ENCODE results near the gene GRM7. TPM values are rescaled to one million over a fixed set of nuclear protein-coding genes. Genes with fewer than 3 reads are reported as not detected.

GRM7 gene
- total and polyA plus RNA-seq, 2 experiments from 2014 or later, result 0.40 TPM; not detected in 1

DNA sequence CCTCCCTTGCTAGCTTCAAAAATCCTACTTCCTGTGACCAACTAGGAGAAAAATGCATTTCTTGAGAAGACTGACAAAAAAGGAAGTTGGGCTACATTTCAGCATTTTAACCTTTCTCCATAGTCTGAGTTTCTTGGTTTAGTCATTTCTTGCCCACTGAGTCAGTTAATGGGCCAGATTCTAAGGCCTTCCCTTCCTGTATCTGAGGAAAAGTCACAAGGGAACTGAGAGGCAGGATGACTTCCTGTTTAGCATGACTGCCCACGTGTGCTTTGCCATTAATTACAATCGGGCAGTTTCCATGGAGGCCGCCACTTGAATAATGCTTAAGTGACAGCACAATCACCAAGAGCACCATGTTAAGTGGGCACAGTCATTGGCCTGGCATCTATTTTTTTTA lies 846.3 kb downstream of the GRM7 start:
- Histone ChIP-seq H3K36me3 (ENCODE audit: insufficient read depth) (no peaks in the 10 kb centered on the region), H2AFZ (peak overlapping the region; percentile 43; the same call in 1 of the 2 replicates), H3K9me2 (ENCODE audit: insufficient read depth) (peaks cover 16% of the 10 kb centered on the region), H3K27me3 (ENCODE audit: insufficient read depth) (no peaks in the 10 kb centered on the region), H3K4me3 (no peak overlapping the region), H3F3A (replicated peaks; ENCODE audit: low read depth) (no peaks in the 10 kb centered on the region), H3K4me1 (ENCODE audit: insufficient read depth) (no peaks in the 10 kb centered on the region), H4K20me1 (replicated peaks; ENCODE audit: insufficient read depth) (no peaks in the 10 kb centered on the region), H3K4me2 (no peak overlapping the region), H3K79me2 (replicated peaks; ENCODE audit: insufficient read depth) (no peaks in the 10 kb centered on the region), H3K27ac (ENCODE audit: low read depth) (no peak overlapping the region)
- Mint-ChIP-seq H3K9me3 (no peaks in the 10 kb centered on the region), H3K27ac (no peak overlapping the region), H3K36me3 (ENCODE audit: low read depth) (no peaks in the 10 kb centered on the region), H3K27me3 (ENCODE audit: insufficient read depth, low read depth, poor library complexity) (no peaks in the 10 kb centered on the region), H3K4me3 (no peak overlapping the region), H3K4me1 (no peaks in the 10 kb centered on the region)
- no peak for DNase-seq (ENCODE audit: low spot score)
- TF ChIP-seq JUNB (IDR thresholded peaks at IDR 0.05; ENCODE audit: unreplicated experiment), result no peak
- no peak for TF ChIP-seq EZH2 (IDR thresholded peaks at IDR 0.05; ENCODE audit: low read depth, unreplicated experiment)
- TF ChIP-seq, protein P1, sequence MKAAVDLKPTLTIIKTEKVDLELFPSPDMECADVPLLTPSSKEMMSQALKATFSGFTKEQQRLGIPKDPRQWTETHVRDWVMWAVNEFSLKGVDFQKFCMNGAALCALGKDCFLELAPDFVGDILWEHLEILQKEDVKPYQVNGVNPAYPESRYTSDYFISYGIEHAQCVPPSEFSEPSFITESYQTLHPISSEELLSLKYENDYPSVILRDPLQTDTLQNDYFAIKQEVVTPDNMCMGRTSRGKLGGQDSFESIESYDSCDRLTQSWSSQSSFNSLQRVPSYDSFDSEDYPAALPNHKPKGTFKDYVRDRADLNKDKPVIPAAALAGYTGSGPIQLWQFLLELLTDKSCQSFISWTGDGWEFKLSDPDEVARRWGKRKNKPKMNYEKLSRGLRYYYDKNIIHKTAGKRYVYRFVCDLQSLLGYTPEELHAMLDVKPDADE (IDR thresholded peaks at IDR 0.05), result no peak
- no peak for ATAC-seq

DNA sequence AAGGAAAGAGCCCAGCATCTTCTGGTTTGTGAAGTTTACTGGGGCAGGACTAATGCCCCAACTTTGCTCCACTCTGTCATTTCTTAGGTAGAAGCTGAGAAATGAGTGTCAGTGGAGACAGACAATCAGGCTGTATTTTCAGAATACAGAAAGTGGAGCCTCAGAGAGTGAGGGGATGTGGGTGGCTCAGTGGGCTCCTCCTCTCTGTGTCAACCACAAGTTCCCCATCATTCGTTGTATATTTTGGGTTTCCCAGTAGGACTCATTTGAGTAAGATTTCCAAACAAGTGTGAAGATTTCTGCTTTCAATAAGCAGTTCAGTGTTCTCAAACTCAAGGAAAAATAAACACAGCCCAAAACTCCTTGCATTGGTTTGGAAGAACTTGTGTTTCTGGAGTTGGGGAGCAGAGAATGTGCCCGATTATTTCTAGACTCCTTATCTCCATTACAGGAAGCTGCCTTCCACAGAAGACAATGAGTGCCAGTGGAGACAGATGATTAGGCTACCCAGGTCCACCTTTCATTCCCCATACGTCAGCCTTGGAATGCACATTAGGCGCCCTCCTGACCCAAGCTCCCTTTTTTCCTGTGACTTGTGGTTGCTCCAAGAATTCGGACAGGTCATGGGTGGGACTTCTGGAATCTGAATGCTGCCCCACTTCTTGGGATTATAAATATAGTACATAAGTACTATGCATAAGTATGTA lies 848.6 kb downstream of the GRM7 start:
- no peaks in the 10 kb centered on the region for H3K27me3 Mint-ChIP-seq (ENCODE audit: insufficient read depth, low read depth, poor library complexity)
- Histone ChIP-seq H2AFZ (no peak overlapping the region), H3K4me2 (no peak overlapping the region), H3K79me2 (replicated peaks; ENCODE audit: insufficient read depth) (no peaks in the 10 kb centered on the region), H3K27ac (ENCODE audit: low read depth) (no peak overlapping the region), H3K9me2 (ENCODE audit: insufficient read depth) (peaks cover 18% of the 10 kb centered on the region), H3K27me3 (ENCODE audit: insufficient read depth) (no peaks in the 10 kb centered on the region), H4K20me1 (replicated peaks; ENCODE audit: insufficient read depth) (no peaks in the 10 kb centered on the region), H3F3A (replicated peaks; ENCODE audit: low read depth) (no peaks in the 10 kb centered on the region), H3K4me3 (no peak overlapping the region), H3K4me1 (ENCODE audit: insufficient read depth) (peaks cover 10% of the 10 kb centered on the region), H3K36me3 (ENCODE audit: insufficient read depth) (no peaks in the 10 kb centered on the region)
- no peak for DNase-seq (ENCODE audit: low spot score)
- peaks cover 8% of the 10 kb centered on the region for H3K4me1 Mint-ChIP-seq
- no peaks in the 10 kb centered on the region; the same call in 2 of the 3 replicates for H3K9me3 Mint-ChIP-seq
- ATAC-seq, result no peak
- H3K36me3 Mint-ChIP-seq (ENCODE audit: low read depth), result no peaks in the 10 kb centered on the region
- H3K27ac Mint-ChIP-seq, result no peak overlapping the region
- no peak overlapping the region for H3K4me3 Mint-ChIP-seq
- TF ChIP-seq, protein P2, sequence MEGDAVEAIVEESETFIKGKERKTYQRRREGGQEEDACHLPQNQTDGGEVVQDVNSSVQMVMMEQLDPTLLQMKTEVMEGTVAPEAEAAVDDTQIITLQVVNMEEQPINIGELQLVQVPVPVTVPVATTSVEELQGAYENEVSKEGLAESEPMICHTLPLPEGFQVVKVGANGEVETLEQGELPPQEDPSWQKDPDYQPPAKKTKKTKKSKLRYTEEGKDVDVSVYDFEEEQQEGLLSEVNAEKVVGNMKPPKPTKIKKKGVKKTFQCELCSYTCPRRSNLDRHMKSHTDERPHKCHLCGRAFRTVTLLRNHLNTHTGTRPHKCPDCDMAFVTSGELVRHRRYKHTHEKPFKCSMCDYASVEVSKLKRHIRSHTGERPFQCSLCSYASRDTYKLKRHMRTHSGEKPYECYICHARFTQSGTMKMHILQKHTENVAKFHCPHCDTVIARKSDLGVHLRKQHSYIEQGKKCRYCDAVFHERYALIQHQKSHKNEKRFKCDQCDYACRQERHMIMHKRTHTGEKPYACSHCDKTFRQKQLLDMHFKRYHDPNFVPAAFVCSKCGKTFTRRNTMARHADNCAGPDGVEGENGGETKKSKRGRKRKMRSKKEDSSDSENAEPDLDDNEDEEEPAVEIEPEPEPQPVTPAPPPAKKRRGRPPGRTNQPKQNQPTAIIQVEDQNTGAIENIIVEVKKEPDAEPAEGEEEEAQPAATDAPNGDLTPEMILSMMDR (conservative IDR thresholded peaks at IDR 0.05; ENCODE audit: low read depth in 2 of 2), result no peak
- TF ChIP-seq CREB1 (CRISPR knock-in tag; IDR thresholded peaks at IDR 0.05; ENCODE audit: low read depth) (no peak), EZH2phosphoT487 (IDR thresholded peaks at IDR 0.05; ENCODE audit: unreplicated experiment) (no peak), POLR2AphosphoS5 (IDR thresholded peaks at IDR 0.05; ENCODE audit: low read depth) (no peak), ZNF114 (CRISPR knock-in tag; IDR thresholded peaks at IDR 0.05) (no peak), EZH2 (IDR thresholded peaks at IDR 0.05; ENCODE audit: low read depth, unreplicated experiment) (no peak), NANOG (IDR thresholded peaks at IDR 0.05; ENCODE audit: borderline replicate concordance) (no peak), ZNF331 (CRISPR knock-in tag; IDR thresholded peaks at IDR 0.05; ENCODE audit: low read depth) (no peak)
- TF ChIP-seq, protein P3, sequence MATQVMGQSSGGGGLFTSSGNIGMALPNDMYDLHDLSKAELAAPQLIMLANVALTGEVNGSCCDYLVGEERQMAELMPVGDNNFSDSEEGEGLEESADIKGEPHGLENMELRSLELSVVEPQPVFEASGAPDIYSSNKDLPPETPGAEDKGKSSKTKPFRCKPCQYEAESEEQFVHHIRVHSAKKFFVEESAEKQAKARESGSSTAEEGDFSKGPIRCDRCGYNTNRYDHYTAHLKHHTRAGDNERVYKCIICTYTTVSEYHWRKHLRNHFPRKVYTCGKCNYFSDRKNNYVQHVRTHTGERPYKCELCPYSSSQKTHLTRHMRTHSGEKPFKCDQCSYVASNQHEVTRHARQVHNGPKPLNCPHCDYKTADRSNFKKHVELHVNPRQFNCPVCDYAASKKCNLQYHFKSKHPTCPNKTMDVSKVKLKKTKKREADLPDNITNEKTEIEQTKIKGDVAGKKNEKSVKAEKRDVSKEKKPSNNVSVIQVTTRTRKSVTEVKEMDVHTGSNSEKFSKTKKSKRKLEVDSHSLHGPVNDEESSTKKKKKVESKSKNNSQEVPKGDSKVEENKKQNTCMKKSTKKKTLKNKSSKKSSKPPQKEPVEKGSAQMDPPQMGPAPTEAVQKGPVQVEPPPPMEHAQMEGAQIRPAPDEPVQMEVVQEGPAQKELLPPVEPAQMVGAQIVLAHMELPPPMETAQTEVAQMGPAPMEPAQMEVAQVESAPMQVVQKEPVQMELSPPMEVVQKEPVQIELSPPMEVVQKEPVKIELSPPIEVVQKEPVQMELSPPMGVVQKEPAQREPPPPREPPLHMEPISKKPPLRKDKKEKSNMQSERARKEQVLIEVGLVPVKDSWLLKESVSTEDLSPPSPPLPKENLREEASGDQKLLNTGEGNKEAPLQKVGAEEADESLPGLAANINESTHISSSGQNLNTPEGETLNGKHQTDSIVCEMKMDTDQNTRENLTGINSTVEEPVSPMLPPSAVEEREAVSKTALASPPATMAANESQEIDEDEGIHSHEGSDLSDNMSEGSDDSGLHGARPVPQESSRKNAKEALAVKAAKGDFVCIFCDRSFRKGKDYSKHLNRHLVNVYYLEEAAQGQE (IDR thresholded peaks at IDR 0.05; ENCODE audit: unreplicated experiment), result no peak
- TF ChIP-seq, protein P1 (IDR thresholded peaks at IDR 0.05), result no peak
